Activated naive CD8-positive, alpha-beta T cell (primary cell): Measurements from ENCODE around the gene VPS72.
A peak's percentile ranks its signal among the peaks of the same experiment; 100 is the strongest.
"Not testable (repeated sequence)": the region's sequence is repeated elsewhere in the genome, so short reads cannot be mapped to it uniquely, and the experiment has no call there.

Experiments used
- H3K27ac Mint-ChIP-seq: one replicate; pipeline ENCODE4 v1.8.0; 2021; ENCODE audit warnings: mixed read lengths
- H3K27me3 Mint-ChIP-seq: one replicate; pipeline ENCODE4 v1.8.0; 2021; ENCODE audit warnings: mixed read lengths
- H3K36me3 Mint-ChIP-seq: one replicate; pipeline ENCODE4 v1.8.0; 2021; ENCODE audit warnings: mixed read lengths
- H3K4me1 Mint-ChIP-seq: one replicate; pipeline ENCODE4 v1.8.0; 2021; ENCODE audit warnings: low read depth, mixed read lengths
- H3K4me3 Mint-ChIP-seq: one replicate; pipeline ENCODE4 v1.8.0; 2021; ENCODE audit warnings: mild to moderate bottlenecking, mixed read lengths
- H3K9me3 Mint-ChIP-seq: one replicate; pipeline ENCODE4 v1.8.0; 2021; ENCODE audit warnings: low read depth, mixed read lengths

VPS72 gene, protein sequence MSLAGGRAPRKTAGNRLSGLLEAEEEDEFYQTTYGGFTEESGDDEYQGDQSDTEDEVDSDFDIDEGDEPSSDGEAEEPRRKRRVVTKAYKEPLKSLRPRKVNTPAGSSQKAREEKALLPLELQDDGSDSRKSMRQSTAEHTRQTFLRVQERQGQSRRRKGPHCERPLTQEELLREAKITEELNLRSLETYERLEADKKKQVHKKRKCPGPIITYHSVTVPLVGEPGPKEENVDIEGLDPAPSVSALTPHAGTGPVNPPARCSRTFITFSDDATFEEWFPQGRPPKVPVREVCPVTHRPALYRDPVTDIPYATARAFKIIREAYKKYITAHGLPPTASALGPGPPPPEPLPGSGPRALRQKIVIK

DNA sequence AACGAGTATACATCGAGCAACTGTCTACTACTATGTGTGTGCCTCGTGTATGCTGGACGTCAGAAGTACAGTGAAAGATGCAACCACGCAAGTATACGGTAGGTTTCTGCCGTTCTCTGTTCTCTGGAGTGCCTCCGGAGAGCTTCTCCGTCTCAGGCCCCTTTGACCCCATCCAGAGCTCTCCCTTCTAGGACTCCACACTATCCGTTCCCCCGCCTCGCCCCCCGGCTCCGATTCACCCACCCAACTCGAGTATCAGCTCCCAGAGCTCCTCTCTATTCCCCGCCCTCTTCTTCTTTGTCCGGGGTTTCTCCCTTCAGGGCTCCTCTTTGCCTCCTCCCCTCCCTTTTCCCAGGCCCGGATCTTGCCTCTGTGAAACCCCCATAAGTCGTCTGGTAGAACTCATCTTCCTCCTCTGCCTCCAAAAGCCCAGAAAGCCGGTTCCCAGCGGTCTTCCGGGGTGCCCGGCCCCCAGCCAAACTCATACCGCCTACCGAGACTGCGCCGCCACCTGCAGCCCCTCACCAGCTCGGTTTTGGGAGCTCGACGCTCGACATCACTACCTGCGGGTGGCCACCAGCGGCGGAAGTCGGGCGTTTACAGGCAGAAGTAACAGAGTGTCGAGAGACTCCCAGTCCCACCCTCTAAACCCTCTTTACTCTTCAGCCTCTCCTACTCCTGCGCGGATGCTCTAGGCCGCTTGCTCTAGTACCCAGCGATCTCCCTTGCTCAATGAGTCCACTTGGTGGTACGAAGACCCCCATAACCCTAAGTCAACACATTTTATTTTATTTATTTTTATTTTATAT lies at the start of gene VPS72:
Gene VPS72, minus strand, starts transcription at position 561 of the 809 bp plus-strand sequence. Its CDS starts 76 bp downstream, at position 485.
- Mint-ChIP-seq H3K4me1 (peaks cover 31% of the 10 kb centered on the region), H3K27me3 (no peaks in the 10 kb centered on the region)

DNA sequence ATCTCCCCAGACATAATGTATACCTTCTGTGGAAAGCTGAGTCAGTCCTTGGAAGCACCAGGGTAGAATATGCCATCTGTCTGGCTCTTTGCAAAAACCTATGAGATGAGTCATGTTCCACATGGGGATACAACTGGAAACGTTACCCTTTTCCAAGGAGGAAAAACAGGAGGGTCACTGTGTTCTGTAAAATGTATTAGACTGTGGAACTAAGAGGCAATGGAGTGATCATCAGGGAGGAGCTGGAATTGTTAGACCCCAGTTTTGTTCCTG lies 48.4 kb upstream of the VPS72 start:
- Mint-ChIP-seq H3K27me3 (no peaks in the 10 kb centered on the region), H3K36me3 (peaks cover 12% of the 10 kb centered on the region), H3K4me1 (no peaks in the 10 kb centered on the region), H3K27ac (no peak overlapping the region), H3K4me3 (no peak overlapping the region), H3K9me3 (no peaks in the 10 kb centered on the region)

More for the DNA sequence above, at the start of gene VPS72:
- no peaks in the 10 kb centered on the region for H3K9me3 Mint-ChIP-seq
- peak within 1 kb of the TSS; percentile 98 for H3K4me3 Mint-ChIP-seq
- H3K27ac Mint-ChIP-seq = peak within 1 kb of the TSS; percentile 97
- H3K36me3 Mint-ChIP-seq = no peaks in the 10 kb centered on the region

DNA sequence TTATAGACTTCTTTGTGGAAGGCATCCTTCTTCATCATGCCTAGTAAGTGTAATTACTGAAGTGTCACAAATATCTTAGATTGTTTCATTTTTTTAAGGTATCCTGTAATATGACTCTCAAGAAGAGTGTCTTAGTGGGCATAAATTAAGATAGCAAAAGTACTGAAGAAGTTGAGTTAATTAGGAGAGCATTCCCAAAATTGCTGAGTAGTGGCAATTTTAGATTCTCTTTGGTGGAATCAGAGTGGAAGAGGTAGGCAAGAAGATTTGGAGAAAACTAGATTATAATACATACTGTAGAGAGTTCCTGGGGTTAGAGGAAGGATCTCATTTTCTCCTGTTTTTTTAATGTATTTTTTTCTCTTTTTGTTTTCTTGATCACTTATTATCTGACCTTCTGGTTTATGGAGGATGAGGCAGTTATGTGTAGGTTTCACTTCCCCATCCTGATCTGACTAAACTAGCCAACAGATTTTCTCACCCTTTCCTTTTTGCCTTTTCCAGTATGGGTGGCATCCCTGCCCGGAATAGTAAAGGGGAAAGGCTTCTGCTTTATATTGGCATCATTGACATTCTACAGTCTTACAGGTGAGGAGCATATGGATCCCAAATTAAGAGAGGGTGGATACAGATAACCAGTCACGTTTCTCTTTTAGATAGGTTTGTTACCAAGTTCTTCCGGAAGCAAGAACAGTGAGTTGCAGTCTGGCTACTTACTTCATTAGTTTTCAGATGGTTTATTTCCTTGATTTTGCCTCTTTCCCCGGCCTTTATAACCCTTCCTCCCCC lies 47.9 kb upstream of the VPS72 start:
- Mint-ChIP-seq H3K36me3 (peaks cover 12% of the 10 kb centered on the region), H3K27ac (no peak overlapping the region), H3K4me3 (no peak overlapping the region), H3K27me3 (no peaks in the 10 kb centered on the region), H3K9me3 (no peaks in the 10 kb centered on the region), H3K4me1 (no peaks in the 10 kb centered on the region)

DNA sequence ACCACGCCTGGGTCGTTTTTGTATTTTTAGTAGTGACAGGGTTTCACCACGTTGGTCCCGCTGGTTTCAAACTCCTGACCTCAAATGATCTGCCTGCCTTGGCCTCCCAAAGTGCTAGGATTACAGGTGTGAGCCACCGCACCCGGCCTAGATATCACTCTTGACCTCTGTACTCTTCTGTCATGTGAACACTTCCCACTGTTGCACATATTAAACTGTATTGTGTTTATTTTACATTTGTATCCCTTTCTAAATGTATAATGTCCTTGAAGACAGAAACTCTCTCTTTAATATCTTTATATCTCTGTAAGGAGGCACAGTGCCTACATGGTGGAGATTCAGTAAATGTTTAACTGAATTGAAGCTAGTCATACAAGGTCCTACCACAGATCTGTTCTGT lies 45.2 kb upstream of the VPS72 start:
- Mint-ChIP-seq H3K27me3 (no peaks in the 10 kb centered on the region), H3K4me3 (no peak overlapping the region), H3K9me3 (no peaks in the 10 kb centered on the region), H3K27ac (no peak overlapping the region), H3K36me3 (peaks cover 14% of the 10 kb centered on the region), H3K4me1 (no peaks in the 10 kb centered on the region)

DNA sequence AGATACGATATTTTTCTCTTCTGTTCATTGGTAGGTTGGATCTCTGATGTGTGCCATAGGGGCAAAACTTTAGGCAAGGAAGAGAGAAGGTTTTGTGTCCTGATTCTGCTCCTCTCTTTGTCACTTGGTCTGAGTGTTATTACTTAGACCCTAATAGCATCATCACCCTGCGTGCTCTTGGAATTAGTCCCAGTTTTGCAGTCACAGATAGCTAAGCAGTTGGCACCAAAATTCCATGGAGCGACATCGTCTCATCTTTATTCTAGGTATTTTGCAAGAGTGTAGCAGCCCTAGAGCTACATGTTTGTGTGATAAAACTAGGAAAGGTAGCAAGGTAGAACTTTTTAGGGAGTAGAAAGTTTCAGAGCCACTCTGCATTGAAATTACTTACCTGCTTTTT lies 32.1 kb upstream of the VPS72 start:
- H3K9me3 Mint-ChIP-seq = no peaks in the 10 kb centered on the region
- no peaks in the 10 kb centered on the region for H3K27me3 Mint-ChIP-seq
- H3K27ac Mint-ChIP-seq = no peak overlapping the region
- H3K36me3 Mint-ChIP-seq = peaks cover 3% of the 10 kb centered on the region
- peaks cover 7% of the 10 kb centered on the region for H3K4me1 Mint-ChIP-seq
- no peak overlapping the region for H3K4me3 Mint-ChIP-seq

DNA sequence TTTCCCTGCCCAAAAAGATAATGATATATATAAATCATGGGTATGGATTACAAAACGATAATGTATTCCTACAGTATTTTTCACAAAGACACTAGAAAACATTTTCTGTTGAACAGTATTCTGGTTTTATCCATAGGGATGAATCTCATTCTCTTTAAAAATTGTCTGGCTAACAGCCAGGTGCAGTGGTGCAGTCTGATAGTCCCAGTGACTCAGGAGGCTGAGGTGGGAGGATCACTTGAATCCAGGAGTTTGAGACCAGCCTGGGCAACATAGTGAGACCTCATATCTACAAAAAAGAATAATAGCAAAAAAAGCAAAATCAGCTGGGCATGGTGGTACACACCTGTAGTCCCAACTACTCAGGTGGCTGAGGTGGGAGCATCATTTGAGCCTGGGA lies 31.6 kb upstream of the VPS72 start:
- peaks cover 8% of the 10 kb centered on the region for H3K4me1 Mint-ChIP-seq
- H3K27ac Mint-ChIP-seq = no peak overlapping the region
- no peaks in the 10 kb centered on the region for H3K27me3 Mint-ChIP-seq
- H3K9me3 Mint-ChIP-seq = no peaks in the 10 kb centered on the region
- H3K36me3 Mint-ChIP-seq = no peaks in the 10 kb centered on the region
- no peak overlapping the region for H3K4me3 Mint-ChIP-seq

DNA sequence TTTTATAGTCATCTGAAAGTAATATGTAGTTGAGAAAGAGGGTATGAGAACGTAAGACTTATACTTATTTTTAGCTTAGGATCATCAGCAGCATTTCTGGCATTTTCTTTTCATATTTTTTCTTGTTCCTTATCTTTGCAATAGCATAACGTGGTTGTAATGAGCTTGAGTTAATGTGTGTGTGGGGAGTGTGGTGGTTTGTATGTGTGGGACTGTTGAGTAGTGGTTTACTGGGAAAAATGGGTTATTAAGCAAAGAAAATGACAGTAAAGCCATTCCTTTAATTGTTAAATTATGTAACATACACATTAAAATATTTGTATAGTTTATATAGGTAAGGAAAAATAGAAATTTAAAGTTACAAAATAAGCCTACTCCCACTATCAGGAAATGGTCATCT lies 23.6 kb upstream of the VPS72 start:
- Mint-ChIP-seq H3K4me3 (no peak overlapping the region), H3K9me3 (no peaks in the 10 kb centered on the region), H3K36me3 (peaks cover 2% of the 10 kb centered on the region), H3K4me1 (peaks cover 33% of the 10 kb centered on the region), H3K27me3 (no peaks in the 10 kb centered on the region), H3K27ac (peak overlapping the region; percentile 0)

DNA sequence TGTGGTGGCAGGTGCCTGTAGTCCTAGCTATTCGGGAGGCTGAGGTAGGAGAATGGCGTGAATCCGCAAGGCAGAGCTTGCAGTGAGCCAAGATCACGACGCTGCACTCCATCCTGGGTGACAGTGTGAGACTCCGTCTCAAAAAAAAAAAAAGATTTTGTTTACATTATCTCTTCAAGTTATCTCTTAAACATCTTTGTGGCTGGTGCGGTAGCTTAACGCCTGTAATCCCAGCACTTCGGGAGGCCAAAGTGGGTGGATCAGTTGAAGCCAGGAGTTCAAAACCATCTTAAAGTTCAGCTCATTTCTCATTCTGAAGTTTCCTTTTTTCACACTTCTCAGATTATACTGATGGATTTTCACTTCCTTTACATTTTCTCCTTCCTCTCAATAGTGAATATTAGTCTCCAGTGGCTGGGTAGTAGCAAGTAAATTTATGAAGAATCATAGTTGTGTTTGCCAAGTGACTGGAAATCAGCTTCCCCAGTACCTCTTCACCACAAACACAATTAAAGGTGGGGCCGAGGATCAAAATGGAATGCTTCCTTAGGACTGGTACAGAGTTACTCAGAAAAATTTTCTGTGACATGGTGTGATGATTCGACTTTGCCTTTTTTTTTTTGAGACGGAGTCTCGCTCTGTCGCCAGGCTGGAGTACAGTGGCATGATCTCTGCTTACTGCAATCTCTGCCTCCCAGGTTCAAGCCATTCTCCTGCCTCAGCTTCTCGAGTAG lies 22.1 kb upstream of the VPS72 start:
- no peaks in the 10 kb centered on the region for H3K27me3 Mint-ChIP-seq
- peak overlapping the region; percentile 81 for H3K27ac Mint-ChIP-seq
- H3K9me3 Mint-ChIP-seq = no peaks in the 10 kb centered on the region
- H3K4me3 Mint-ChIP-seq = peak overlapping the region; percentile 33
- H3K36me3 Mint-ChIP-seq = peaks cover 2% of the 10 kb centered on the region
- H3K4me1 Mint-ChIP-seq = peaks cover 30% of the 10 kb centered on the region

DNA sequence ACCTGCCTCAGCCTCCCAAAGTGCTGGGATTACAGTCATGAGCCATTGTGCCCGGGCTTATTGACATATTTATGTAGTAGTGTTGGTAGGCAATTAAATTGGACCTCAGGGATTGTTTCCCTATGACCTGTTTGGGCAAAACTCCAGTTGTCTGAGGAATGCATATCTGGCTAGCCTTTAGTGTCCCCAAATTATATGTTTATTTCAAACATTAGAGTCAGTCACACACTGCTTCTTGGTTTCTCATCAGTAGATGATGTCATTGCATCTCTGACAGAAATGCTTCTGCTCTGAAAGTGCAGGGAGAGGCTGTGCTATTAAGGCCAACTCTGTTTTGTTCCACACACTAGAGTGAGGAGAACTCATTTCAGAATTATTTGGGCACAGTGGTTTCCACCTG lies 20.8 kb upstream of the VPS72 start:
- Mint-ChIP-seq H3K36me3 (peaks cover 2% of the 10 kb centered on the region), H3K4me1 (peaks cover 28% of the 10 kb centered on the region), H3K27ac (no peak overlapping the region), H3K4me3 (no peak overlapping the region), H3K9me3 (no peaks in the 10 kb centered on the region), H3K27me3 (no peaks in the 10 kb centered on the region)

DNA sequence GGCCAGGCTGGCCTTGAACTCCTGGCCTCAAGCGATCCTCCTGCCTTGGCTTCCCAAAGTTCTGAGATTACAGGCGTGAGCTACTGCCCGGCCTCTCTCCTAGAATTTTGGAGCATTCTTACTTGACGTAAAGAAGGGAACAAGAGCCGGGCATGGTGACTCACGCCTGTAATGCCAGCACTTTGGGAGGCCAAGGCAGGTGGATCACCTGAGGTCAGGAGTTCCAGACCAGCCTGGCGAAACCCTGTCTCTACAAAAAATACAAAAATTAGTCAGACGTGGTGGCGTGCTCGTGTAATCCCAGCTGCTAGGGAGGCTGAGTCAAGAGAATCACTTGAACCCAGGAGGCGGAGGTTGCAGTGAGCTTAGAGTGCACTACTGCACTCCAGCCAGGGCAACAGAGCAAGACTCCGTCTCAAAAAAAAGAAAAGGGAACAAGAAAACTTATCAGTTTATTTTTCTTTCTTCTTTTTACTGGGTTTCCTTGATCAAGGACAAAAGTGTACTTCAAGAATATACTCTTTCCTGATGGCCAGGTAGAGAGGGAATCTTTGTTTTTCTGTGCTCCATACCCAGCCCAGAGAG lies 15.5 kb upstream of the VPS72 start:
- not testable (repeated sequence) for H3K27me3 Mint-ChIP-seq, H3K27ac Mint-ChIP-seq, H3K36me3 Mint-ChIP-seq, H3K9me3 Mint-ChIP-seq, H3K4me3 Mint-ChIP-seq
- peaks cover 27% of the 10 kb centered on the region for H3K4me1 Mint-ChIP-seq

DNA sequence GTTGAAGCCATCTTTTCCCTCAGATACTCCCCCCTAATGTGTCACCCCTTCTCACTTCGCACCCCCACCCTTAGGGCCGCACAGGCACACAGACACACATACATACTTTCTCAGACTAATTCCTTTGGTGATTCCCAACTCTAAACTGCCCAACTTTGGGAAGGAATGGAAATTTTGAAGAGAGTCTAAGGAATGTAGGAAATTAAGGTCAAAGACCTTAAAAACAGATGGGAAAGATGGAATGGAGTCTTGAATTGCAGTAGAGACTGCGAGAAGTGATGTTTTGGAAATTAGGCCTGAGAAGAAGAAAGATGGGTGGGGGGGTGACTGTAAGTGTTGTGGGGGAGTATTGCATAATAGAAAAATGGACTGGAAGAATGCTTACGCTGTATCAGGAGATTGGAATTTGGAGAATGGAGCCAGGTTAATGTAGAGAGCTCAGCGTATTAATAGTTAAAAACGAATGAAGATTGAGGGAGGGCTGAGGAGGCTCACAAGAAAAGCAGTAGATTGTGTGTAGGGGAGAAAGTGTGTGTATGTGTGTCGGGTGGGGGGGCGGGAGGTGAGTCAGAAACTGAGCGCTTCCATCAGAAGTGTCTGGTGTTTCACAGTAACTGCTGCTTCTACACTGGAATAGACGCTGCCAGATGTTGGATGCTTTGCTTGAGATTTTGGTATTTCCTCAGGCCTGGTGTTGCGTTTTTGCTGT lies 10.0 kb upstream of the VPS72 start:
- peak overlapping the region; percentile 96 for H3K27ac Mint-ChIP-seq
- no peaks in the 10 kb centered on the region for H3K36me3 Mint-ChIP-seq
- H3K9me3 Mint-ChIP-seq = no peaks in the 10 kb centered on the region
- H3K4me3 Mint-ChIP-seq = peak overlapping the region; percentile 100
- peaks cover 49% of the 10 kb centered on the region for H3K4me1 Mint-ChIP-seq
- no peaks in the 10 kb centered on the region for H3K27me3 Mint-ChIP-seq

DNA sequence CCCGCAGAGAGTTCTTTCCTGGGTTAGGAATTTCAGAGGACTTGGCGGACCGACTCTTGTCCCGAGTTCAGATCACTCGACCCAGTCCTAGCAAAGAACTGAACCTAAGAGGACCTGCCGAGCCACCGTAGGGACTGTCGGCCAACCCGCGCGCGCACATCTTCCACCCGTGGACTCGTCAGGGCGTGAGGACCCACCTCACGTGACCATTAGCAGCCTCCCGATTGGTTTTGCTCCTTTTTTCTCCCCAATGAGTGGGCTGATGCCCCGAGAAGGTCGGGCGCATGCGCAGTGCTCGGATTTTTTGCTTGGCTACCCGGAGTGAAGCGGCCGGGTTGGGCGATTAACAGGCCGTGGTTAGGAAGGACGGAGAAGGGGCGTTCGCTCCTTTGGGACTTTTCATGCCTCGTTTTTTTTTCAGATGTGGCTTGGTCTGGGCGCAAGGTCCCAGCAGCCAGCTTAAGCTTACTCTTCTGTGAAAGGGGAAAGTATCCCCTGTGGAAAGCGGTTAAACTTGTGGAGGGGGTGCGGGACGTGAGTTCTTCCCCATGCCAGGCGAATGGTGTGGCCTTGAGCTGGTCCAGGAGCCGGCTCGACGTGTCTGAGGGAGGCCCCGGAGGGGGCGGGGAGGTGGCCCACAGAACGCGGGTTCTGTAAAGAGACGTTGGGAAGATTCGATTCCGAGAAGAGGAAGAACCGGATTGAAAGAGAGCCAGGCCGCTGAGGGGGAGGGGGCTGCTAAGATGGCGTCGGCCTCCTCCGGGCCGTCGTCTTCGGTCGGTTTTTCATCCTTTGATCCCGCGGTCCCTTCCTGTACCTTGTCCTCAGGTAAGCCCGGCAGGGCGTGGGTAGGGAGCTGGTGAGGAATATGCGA lies 8.5 kb upstream of the VPS72 start, which contains the start of gene PIP5K1A:
Gene PIP5K1A, plus strand, starts transcription at position 299 of the 874 bp plus-strand sequence. Its CDS starts 445 bp downstream, at position 744.
- Mint-ChIP-seq H3K9me3 (no peaks in the 10 kb centered on the region), H3K36me3 (no peaks in the 10 kb centered on the region)

DNA sequence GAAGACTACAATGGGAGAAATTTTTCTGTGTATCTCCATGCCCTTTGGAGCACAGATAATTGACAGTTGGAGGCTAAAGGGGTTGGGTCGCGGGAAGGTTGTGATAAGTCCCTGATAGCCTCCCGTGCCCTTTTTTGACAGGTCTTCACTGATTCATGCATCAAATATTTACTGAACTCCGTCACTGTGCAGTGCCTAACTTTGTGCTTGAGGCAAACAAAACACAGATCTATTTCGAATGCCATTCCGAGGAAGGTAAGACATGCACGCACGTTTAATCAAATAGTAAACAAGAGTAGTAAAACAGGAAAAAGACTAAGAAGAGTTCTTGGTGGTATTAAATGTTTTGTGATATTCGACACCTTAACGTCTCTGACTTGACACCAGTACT lies 7.9 kb upstream of the VPS72 start:
- Mint-ChIP-seq H3K27me3 (no peaks in the 10 kb centered on the region), H3K36me3 (no peaks in the 10 kb centered on the region), H3K27ac (peak overlapping the region; percentile 96), H3K4me3 (peak overlapping the region; percentile 100), H3K9me3 (no peaks in the 10 kb centered on the region), H3K4me1 (peaks cover 40% of the 10 kb centered on the region)

More for the DNA sequence above, 8.5 kb upstream of the VPS72 start, which contains the start of gene PIP5K1A:
- Mint-ChIP-seq H3K4me1 (peaks cover 42% of the 10 kb centered on the region), H3K27ac (peak within 1 kb of the TSS; percentile 96), H3K4me3 (peak within 1 kb of the TSS; percentile 100), H3K27me3 (no peaks in the 10 kb centered on the region)
